ENCODE data around the gene KAT6B. TPM values are rescaled to one million over a fixed set of nuclear protein-coding genes. Genes with fewer than 3 reads are reported as not detected.

The KAT6B gene
- total RNA-seq, 1 donor = 26.3 TPM

DNA sequence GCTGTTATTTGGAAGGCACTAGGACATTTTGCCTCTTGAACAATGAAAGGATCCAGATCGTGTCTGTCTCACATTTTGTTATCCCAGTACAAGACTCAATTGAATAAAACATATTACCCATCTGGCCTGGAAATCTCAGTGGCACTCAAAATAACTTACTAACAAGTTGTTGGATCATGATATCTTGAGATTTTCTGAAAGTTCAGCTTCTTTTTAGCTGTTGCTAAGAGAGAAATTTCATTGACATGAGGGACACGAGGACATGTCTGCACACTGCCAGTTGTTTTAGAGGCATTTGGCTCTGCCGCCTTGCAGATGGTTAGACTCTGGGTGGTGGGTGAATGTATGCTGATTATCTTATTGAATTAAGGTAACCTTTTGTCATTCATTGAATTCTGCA lies 41.0 kb downstream of the KAT6B start:
- H3K4me3 ChIP-seq (ENCODE audit: low read depth, low read length) = no peak overlapping the region
- DNase-seq (ENCODE audit: low read depth) = no peak
- TF ChIP-seq CTCF (IDR thresholded peaks at IDR 0.05; ENCODE audit: insufficient read depth, low read depth, low read length) = no peak

DNA sequence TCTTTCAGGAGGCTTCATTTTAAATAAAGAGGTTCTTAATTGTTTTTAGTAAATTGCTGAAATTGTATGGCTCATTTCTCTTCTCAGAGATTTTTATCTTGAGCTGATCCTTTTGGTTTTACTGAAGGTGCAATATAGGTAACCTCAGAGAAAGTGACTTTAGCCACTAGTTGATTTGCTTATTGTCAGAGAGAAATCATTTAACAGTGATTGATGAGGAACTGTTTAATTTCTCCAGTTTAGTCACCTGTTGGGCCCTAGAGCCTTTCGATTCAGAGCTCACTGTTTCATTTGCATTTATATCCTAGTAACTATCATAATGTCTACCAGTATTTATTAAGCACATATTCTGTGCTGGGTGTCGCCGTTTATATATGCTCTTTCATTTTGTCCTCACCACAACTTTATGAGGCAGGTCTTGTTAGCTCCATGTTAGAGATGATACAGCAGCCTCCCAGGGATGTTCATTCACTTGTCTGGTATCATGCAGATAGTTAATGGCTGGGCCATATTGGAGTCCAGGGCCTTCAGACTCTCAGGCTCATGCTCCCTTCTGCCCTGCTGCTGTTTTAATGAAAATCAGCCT lies 42.1 kb downstream of the KAT6B start:
- TF ChIP-seq CTCF (IDR thresholded peaks at IDR 0.05; ENCODE audit: insufficient read depth, low read depth, low read length) = no peak
- DNase-seq (ENCODE audit: low read depth) = no peak
- no peak overlapping the region for H3K4me3 ChIP-seq (ENCODE audit: low read depth, low read length)

- no peak for DNase-seq (ENCODE audit: low read depth)
- H3K4me3 ChIP-seq (ENCODE audit: low read depth, low read length) = no peak overlapping the region
- no peak for TF ChIP-seq CTCF (IDR thresholded peaks at IDR 0.05; ENCODE audit: insufficient read depth, low read depth, low read length)
Measured at GRCh38 chr10:74869635-74870034, 43.2 kb downstream of the KAT6B start.

GRCh38 chr10:74870191-74870590 lies 43.8 kb downstream of the KAT6B start:
- TF ChIP-seq CTCF (IDR thresholded peaks at IDR 0.05; ENCODE audit: insufficient read depth, low read depth, low read length) = no peak
- DNase-seq (ENCODE audit: low read depth) = no peak
- no peak overlapping the region for H3K4me3 ChIP-seq (ENCODE audit: low read depth, low read length)

GRCh38 chr10:74871595-74872382 lies 45.4 kb downstream of the KAT6B start:
- no peak overlapping the region for H3K4me3 ChIP-seq (ENCODE audit: low read depth, low read length)
- no peak for TF ChIP-seq CTCF (IDR thresholded peaks at IDR 0.05; ENCODE audit: insufficient read depth, low read depth, low read length)
- no peak for DNase-seq (ENCODE audit: low read depth)

DNA sequence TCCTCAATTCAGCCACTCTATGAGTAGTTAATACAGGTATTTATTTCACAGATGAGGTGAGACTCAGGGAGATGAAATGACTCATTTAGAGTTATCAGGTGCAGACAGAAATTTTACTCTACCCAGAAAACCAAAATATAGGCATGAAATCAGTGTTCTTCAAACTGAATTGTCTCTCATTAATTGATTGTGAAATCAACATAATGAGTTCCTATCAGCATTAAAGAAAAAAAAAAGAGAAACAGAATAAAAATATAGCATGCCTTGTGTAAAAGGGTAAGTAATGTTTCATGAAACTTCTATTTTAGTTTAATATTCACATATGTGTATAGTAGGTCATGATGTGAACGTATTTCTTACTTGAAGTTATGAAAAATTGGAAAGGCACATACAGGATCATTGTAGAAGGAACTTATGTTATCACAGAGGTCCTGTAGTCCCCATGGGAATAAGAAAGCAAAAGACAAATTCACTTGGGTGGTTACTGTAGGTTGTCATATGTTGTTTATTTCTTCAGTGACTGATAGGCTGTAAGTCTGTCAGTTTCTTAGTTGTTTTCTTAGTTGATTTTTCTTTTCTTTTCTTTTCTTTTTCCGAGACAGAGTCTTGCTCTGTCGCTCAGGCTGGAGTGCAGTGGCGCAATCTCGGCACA lies 47.5 kb downstream of the KAT6B start:
- no peak for TF ChIP-seq CTCF (IDR thresholded peaks at IDR 0.05; ENCODE audit: insufficient read depth, low read depth, low read length)
- no peak overlapping the region for H3K4me3 ChIP-seq (ENCODE audit: low read depth, low read length)
- DNase-seq (ENCODE audit: low read depth) = no peak
